ENCODE measurements around the gene ALDH8A1. TPM values are rescaled to one million over a fixed set of nuclear protein-coding genes. Genes with fewer than 3 reads are reported as not detected.

ALDH8A1 gene
- total RNA-seq, 1 experiment from 2014 or later = 0.29 TPM

GRCh38 chr6:134925800-134926199, 24.1 kb downstream of the ALDH8A1 start:
- Mint-ChIP-seq H3K27me3 (ENCODE audit: insufficient read depth, unreplicated experiment) (no peaks in the 10 kb centered on the region), H3K36me3 (ENCODE audit: insufficient read depth, unreplicated experiment) (no peaks in the 10 kb centered on the region), H3K4me3 (ENCODE audit: unreplicated experiment) (no peak overlapping the region), H3K4me1 (ENCODE audit: low read depth, unreplicated experiment) (no peaks in the 10 kb centered on the region), H3K27ac (ENCODE audit: unreplicated experiment) (no peak overlapping the region), H3K9me3 (ENCODE audit: unreplicated experiment) (no peaks in the 10 kb centered on the region)
- CTCF ChIA-PET = no interaction called here
- POLR2A ChIA-PET = no interaction called here
- H3K4me1 ChIP-seq = no peaks in the 10 kb centered on the region
- no peaks in the 10 kb centered on the region for H3K9me3 ChIP-seq
- no TSS peak for BruUV-seq (replicated peaks)
- H3K36me3 ChIP-seq (ENCODE audit: control insufficient read depth, insufficient read depth, low read length) = no peaks in the 10 kb centered on the region
- TF ChIP-seq CTCF (IDR thresholded peaks at IDR 0.05; ENCODE audit: insufficient read depth in 1 of 2, low read depth in 1 of 2, low read length in 1 of 2, severe bottlenecking in 1 of 2, unreplicated experiment in 1 of 2) = no peak
- H3K4me3 ChIP-seq (ENCODE audit: low read depth, low read length) = no peak overlapping the region
- intact Hi-C loops (cut with micrococcal nuclease; ENCODE audit: unreplicated experiment) = no loop called here
- DNase-seq = no peak
- no peaks in the 10 kb centered on the region for H3K27me3 ChIP-seq (replicated peaks; ENCODE audit: control insufficient read depth, insufficient read depth, low read length)

- CTCF ChIA-PET = no interaction called here
- H3K27me3 ChIP-seq (replicated peaks; ENCODE audit: control insufficient read depth, insufficient read depth, low read length) = no peaks in the 10 kb centered on the region
- intact Hi-C loops (cut with micrococcal nuclease; ENCODE audit: unreplicated experiment) = no loop called here
- Mint-ChIP-seq H3K9me3 (ENCODE audit: unreplicated experiment) (no peaks in the 10 kb centered on the region), H3K27ac (ENCODE audit: unreplicated experiment) (no peak overlapping the region), H3K4me1 (ENCODE audit: low read depth, unreplicated experiment) (no peaks in the 10 kb centered on the region), H3K27me3 (ENCODE audit: insufficient read depth, unreplicated experiment) (no peaks in the 10 kb centered on the region), H3K36me3 (ENCODE audit: insufficient read depth, unreplicated experiment) (no peaks in the 10 kb centered on the region), H3K4me3 (ENCODE audit: unreplicated experiment) (no peak overlapping the region)
- TF ChIP-seq CTCF (IDR thresholded peaks at IDR 0.05; ENCODE audit: insufficient read depth in 1 of 2, low read depth in 1 of 2, low read length in 1 of 2, severe bottlenecking in 1 of 2, unreplicated experiment in 1 of 2) = no peak
- DNase-seq = no peak
- H3K4me3 ChIP-seq (ENCODE audit: low read depth, low read length) = no peak overlapping the region
- no peaks in the 10 kb centered on the region for H3K4me1 ChIP-seq
- BruUV-seq (replicated peaks) = no TSS peak
- POLR2A ChIA-PET = no interaction called here
- H3K36me3 ChIP-seq (ENCODE audit: control insufficient read depth, insufficient read depth, low read length) = no peaks in the 10 kb centered on the region
- H3K9me3 ChIP-seq = no peaks in the 10 kb centered on the region
Observed at GRCh38 chr6:134921721-134922261, 28.1 kb downstream of the ALDH8A1 start.

GRCh38 chr6:134921276-134921675, 28.6 kb downstream of the ALDH8A1 start:
- no peak overlapping the region for H3K27ac Mint-ChIP-seq (ENCODE audit: unreplicated experiment)

More at GRCh38 chr6:134921276-134921675, 28.6 kb downstream of the ALDH8A1 start:
- no peaks in the 10 kb centered on the region for H3K27me3 ChIP-seq (replicated peaks; ENCODE audit: control insufficient read depth, insufficient read depth, low read length)
- Mint-ChIP-seq H3K4me1 (ENCODE audit: low read depth, unreplicated experiment) (no peaks in the 10 kb centered on the region), H3K9me3 (ENCODE audit: unreplicated experiment) (no peaks in the 10 kb centered on the region), H3K4me3 (ENCODE audit: unreplicated experiment) (no peak overlapping the region), H3K36me3 (ENCODE audit: insufficient read depth, unreplicated experiment) (no peaks in the 10 kb centered on the region), H3K27me3 (ENCODE audit: insufficient read depth, unreplicated experiment) (no peaks in the 10 kb centered on the region)
- no peak for DNase-seq
- no peaks in the 10 kb centered on the region for H3K4me1 ChIP-seq
- no peak for TF ChIP-seq CTCF (IDR thresholded peaks at IDR 0.05; ENCODE audit: insufficient read depth in 1 of 2, low read depth in 1 of 2, low read length in 1 of 2, severe bottlenecking in 1 of 2, unreplicated experiment in 1 of 2)
- intact Hi-C loops (cut with micrococcal nuclease; ENCODE audit: unreplicated experiment) = no loop called here
- no peak overlapping the region for H3K4me3 ChIP-seq (ENCODE audit: low read depth, low read length)
- BruUV-seq (replicated peaks) = no TSS peak
- ChIA-PET POLR2A (no interaction called here), CTCF (no interaction called here)
- H3K9me3 ChIP-seq = no peaks in the 10 kb centered on the region
- no peaks in the 10 kb centered on the region for H3K36me3 ChIP-seq (ENCODE audit: control insufficient read depth, insufficient read depth, low read length)
